DOHH2 (cell line): ENCODE measurements around the gene COL23A1.

Source experiments
- H3F3A ChIP-seq: fragments of 200-600 bp; sonication (generic), shearing (Covaris generic); 2 replicates; pipeline ENCODE4 v1.6.0; 2016; ENCODE audit warnings: antibody characterized with exemption, mild to moderate bottlenecking; ENCODE audit not compliant: control insufficient read depth, insufficient read depth
- H3K27ac ChIP-seq: fragments of 200-600 bp; sonication (generic); 2 replicates; pipeline ENCODE4 v1.5.1; 2014; ENCODE audit warnings: low read depth, mild to moderate bottlenecking, low read length, moderate library complexity
- H3K27me3 ChIP-seq: fragments of 200-600 bp; sonication (generic); 2 replicates; pipeline ENCODE4 v1.6.1; 2014; ENCODE audit warnings: mild to moderate bottlenecking, low read length, mixed read lengths; ENCODE audit not compliant: control insufficient read depth
- H3K36me3 ChIP-seq: fragments of 200-600 bp; sonication (generic); 2 replicates; pipeline ENCODE4 v1.6.1; 2014; ENCODE audit warnings: mild to moderate bottlenecking, low read length, moderate library complexity, mixed read lengths; ENCODE audit not compliant: control insufficient read depth
- H3K4me1 ChIP-seq: fragments of 200-600 bp; sonication (generic); 2 replicates; pipeline ENCODE4 v1.6.1; 2014; ENCODE audit warnings: mild to moderate bottlenecking, low read length, mixed read lengths; ENCODE audit not compliant: control insufficient read depth
- H3K4me2 ChIP-seq: fragments of 200-600 bp; sonication (generic); 2 replicates; pipeline ENCODE4 v1.6.0; 2014; ENCODE audit warnings: mild to moderate bottlenecking, low read length, moderate library complexity
- H3K4me3 ChIP-seq: fragments of 200-600 bp; sonication (generic); 2 replicates; pipeline ENCODE4 v1.5.1; 2014; ENCODE audit warnings: mild to moderate bottlenecking, low read length, mixed read lengths
- H3K79me2 ChIP-seq: fragments of 200-600 bp; sonication (generic); 2 replicates; pipeline ENCODE4 v1.6.1; 2014; ENCODE audit warnings: mild to moderate bottlenecking, low read length, mixed read lengths; ENCODE audit not compliant: control insufficient read depth
- H3K9me2 ChIP-seq: fragments of 200-600 bp; sonication (generic); replicated peaks from 2 replicates; pipeline ENCODE4 v1.6.1; 2014; ENCODE audit warnings: mild to moderate bottlenecking, low read length, mixed read lengths; ENCODE audit not compliant: control insufficient read depth
- H3K9me3 ChIP-seq: fragments of 200-600 bp; sonication (generic); 2 replicates; pipeline ENCODE4 v1.6.1; 2014; ENCODE audit warnings: antibody characterized with exemption, low read length, mixed read lengths; ENCODE audit not compliant: control insufficient read depth, insufficient read depth
- H4K20me1 ChIP-seq: fragments of 200-600 bp; sonication (generic); 2 replicates; pipeline ENCODE4 v1.6.0; 2014; ENCODE audit warnings: low read depth, mild to moderate bottlenecking, antibody characterized with exemption, low read length, moderate library complexity; ENCODE audit not compliant: control insufficient read depth, insufficient read depth
- CTCF ChIP-seq: fragments of 200-600 bp; sonication (generic); IDR thresholded peaks from one replicate; pipeline ENCODE4 v1.5.1; 2014; ENCODE audit warnings: antibody characterized with exemption, mild to moderate bottlenecking, low read depth, low read length; ENCODE audit not compliant: poor library complexity, severe bottlenecking
- EZH2phosphoT487 ChIP-seq: fragments of 200-600 bp; sonication (generic); IDR thresholded peaks from 2 replicates; pipeline ENCODE4 v1.6.1; 2017; ENCODE audit warnings: borderline replicate concordance, mild to moderate bottlenecking, antibody characterized with exemption, low read length, moderate library complexity, mixed read lengths

COL23A1 gene

GRCh38 chr5:178622679-178623247 is 32.6 kb upstream of the COL23A1 start:
- peaks cover 73% of the 10 kb centered on the region for H3K79me2 ChIP-seq
- TF ChIP-seq CTCF (no peak), EZH2phosphoT487 (no peak)
- peaks cover 4% of the 10 kb centered on the region; the same call in 1 of the 2 replicates for H4K20me1 ChIP-seq

GRCh38 chr5:178619390-178619789 is 29.2 kb upstream of the COL23A1 start:
- Histone ChIP-seq H3K4me3 (no peak overlapping the region), H3F3A (no peaks in the 10 kb centered on the region), H3K27ac (no peak overlapping the region), H3K4me1 (peaks cover 7% of the 10 kb centered on the region), H4K20me1 (no peaks in the 10 kb centered on the region; the same call in 1 of the 2 replicates), H3K4me2 (no peak overlapping the region), H3K9me2 (no peaks in the 10 kb centered on the region), H3K79me2 (peaks cover 48% of the 10 kb centered on the region), H3K9me3 (no peaks in the 10 kb centered on the region), H3K27me3 (no peaks in the 10 kb centered on the region), H3K36me3 (peaks cover 95% of the 10 kb centered on the region)
- TF ChIP-seq CTCF (no peak), EZH2phosphoT487 (no peak)

More at GRCh38 chr5:178622679-178623247, 32.6 kb upstream of the COL23A1 start:
- Histone ChIP-seq H3K4me1 (peaks cover 20% of the 10 kb centered on the region), H3F3A (no peaks in the 10 kb centered on the region), H3K27me3 (no peaks in the 10 kb centered on the region), H3K4me3 (no peak overlapping the region), H3K4me2 (no peak overlapping the region), H3K27ac (no peak overlapping the region), H3K36me3 (peaks cover 78% of the 10 kb centered on the region), H3K9me2 (no peaks in the 10 kb centered on the region), H3K9me3 (peaks cover 2% of the 10 kb centered on the region; the same call in 1 of the 2 replicates)

DNA sequence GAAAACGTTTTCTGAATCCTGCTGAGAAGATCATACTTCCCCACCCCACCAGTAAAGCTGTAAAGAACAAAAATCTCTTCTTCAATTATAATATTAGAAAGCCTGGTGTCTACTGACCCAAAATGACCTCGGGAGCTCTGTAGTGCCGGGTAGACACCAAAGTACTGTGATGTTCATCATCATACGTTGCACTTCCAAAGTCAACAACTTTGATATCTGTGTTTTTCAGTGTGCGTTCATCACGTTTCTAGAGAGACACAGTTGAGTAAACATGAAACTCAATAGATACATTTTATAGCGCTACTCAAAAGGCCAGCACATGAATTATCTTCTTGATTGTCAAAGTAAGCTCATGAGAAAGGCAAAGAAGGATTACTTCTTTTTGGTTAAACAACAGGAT is 22.1 kb upstream of the COL23A1 start:
- TF ChIP-seq EZH2phosphoT487 (no peak), CTCF (no peak)
- Histone ChIP-seq H4K20me1 (no peaks in the 10 kb centered on the region; the same call in 1 of the 2 replicates), H3K79me2 (0 out of 2 replicates have a peak, but pooled peaks cover 2% of the 10 kb centered on the region)

More for the DNA sequence above, 22.1 kb upstream of the COL23A1 start:
- no peaks in the 10 kb centered on the region for H3F3A ChIP-seq
- H3K27ac ChIP-seq: no peak overlapping the region
- H3K27me3 ChIP-seq: no peaks in the 10 kb centered on the region
- no peaks in the 10 kb centered on the region for H3K9me3 ChIP-seq
- no peaks in the 10 kb centered on the region for H3K9me2 ChIP-seq
- H3K4me1 ChIP-seq: no peaks in the 10 kb centered on the region
- H3K36me3 ChIP-seq: peaks cover 90% of the 10 kb centered on the region
- no peak overlapping the region for H3K4me3 ChIP-seq
- H3K4me2 ChIP-seq: no peak overlapping the region
